ENCODE results near the gene RUNDC3A.

The RUNDC3A gene

DNA sequence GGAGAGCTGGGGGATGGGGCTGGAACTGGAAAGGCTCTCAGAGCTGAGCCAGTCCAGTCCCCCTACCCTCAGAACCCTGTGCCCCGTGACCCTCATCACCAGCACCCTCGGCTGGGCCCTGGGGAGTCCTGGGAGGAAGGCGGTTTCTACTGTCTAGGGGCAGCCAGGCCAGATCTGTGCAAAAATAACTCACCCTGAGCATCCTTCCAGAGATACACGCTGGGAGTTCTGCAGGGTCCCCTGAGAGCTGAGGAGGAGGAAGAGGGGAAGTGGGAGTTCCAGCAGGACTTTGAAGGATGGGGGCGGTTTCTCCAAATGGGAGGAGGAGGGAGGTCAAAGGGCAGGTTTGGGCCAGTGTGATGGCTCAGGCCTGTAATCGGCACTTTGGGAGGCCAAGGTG, 35.4 kb upstream of the RUNDC3A start:
- Histone ChIP-seq H3K9me3 (ENCODE audit: low read length) (no peaks in the 10 kb centered on the region), H3K27me3 (ENCODE audit: insufficient read depth, low read length) (peaks cover 18% of the 10 kb centered on the region), H2AFZ (ENCODE audit: low read depth, low read length) (no peak overlapping the region), H3K36me3 (ENCODE audit: insufficient read depth, low read length) (no peaks in the 10 kb centered on the region), H3K4me1 (ENCODE audit: insufficient read depth, low read length) (no peaks in the 10 kb centered on the region), H3K4me3 (ENCODE audit: low read length) (no peak overlapping the region)

DNA sequence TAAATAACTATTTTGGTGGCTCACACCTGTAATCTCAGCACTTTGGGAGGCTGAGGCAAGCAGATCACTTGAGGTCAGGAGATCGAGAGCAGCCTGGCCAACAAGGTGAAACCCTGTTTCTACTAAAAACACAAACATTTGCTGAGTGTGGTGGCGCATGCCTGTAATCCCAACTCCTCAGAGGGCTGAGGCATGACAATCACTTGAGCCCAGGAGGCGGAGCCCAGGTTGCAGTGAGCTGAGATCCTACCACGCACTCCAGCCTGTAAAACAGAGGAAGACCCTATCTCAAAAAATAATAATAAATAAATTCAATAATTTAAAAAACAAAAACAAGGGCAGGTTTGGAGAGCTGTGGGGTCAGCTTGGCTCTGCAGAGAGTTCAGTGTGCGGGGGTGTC, 34.8 kb upstream of the RUNDC3A start:
- H3K4me3 ChIP-seq (ENCODE audit: low read length) = no peak overlapping the region
- no peaks in the 10 kb centered on the region for H3K9me3 ChIP-seq (ENCODE audit: low read length)
- no peaks in the 10 kb centered on the region for H3K36me3 ChIP-seq (ENCODE audit: insufficient read depth, low read length)
- H2AFZ ChIP-seq (ENCODE audit: low read depth, low read length) = no peak overlapping the region
- H3K4me1 ChIP-seq (ENCODE audit: insufficient read depth, low read length) = no peaks in the 10 kb centered on the region
- H3K27me3 ChIP-seq (ENCODE audit: insufficient read depth, low read length) = peaks cover 18% of the 10 kb centered on the region

DNA sequence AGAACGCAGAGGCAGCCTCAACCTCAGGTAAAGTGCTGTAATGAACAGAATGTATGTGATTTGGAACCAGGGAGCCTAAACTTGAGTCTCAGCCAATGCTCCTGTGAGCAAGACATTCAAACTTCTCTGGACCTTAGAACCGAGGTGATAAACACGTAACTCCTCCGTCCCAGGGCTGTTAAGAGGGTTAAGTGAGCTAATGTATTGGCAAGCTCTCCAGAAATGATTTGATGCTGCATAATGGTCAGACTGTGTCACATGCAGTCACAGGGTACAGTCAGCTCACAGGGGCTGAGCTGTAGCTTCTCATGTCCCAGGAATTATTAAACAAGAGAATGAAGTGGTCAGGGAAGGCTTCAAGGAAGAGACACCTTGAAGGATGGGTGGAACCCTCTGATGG, 30.4 kb upstream of the RUNDC3A start:
- no peak overlapping the region for H2AFZ ChIP-seq (ENCODE audit: low read depth, low read length)
- peaks cover 24% of the 10 kb centered on the region for H3K27me3 ChIP-seq (ENCODE audit: insufficient read depth, low read length)
- no peak overlapping the region for H3K4me3 ChIP-seq (ENCODE audit: low read length)
- H3K4me1 ChIP-seq (ENCODE audit: insufficient read depth, low read length) = peaks cover 3% of the 10 kb centered on the region
- no peaks in the 10 kb centered on the region for H3K36me3 ChIP-seq (ENCODE audit: insufficient read depth, low read length)
- no peaks in the 10 kb centered on the region for H3K9me3 ChIP-seq (ENCODE audit: low read length)

DNA sequence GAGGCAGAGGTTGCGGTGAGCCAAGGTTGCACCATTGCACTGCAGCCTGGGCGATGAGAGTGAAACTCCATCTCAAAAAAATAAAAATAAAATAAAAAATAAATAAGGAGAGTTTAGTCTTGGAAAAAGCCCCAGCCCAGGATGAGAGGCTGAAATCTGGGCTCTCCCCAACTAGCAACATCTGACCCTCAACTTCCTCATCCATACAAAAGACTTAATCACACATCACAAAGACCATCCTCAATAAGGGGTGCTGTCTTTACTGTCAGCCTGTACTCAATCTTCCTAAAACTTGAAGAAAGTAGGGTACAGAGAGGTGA, 29.1 kb upstream of the RUNDC3A start:
- Histone ChIP-seq H3K36me3 (ENCODE audit: insufficient read depth, low read length) (no peaks in the 10 kb centered on the region), H2AFZ (ENCODE audit: low read depth, low read length) (no peak overlapping the region), H3K9me3 (ENCODE audit: low read length) (no peaks in the 10 kb centered on the region), H3K4me3 (ENCODE audit: low read length) (no peak overlapping the region), H3K4me1 (ENCODE audit: insufficient read depth, low read length) (peaks cover 3% of the 10 kb centered on the region), H3K27me3 (ENCODE audit: insufficient read depth, low read length) (peaks cover 21% of the 10 kb centered on the region)

DNA sequence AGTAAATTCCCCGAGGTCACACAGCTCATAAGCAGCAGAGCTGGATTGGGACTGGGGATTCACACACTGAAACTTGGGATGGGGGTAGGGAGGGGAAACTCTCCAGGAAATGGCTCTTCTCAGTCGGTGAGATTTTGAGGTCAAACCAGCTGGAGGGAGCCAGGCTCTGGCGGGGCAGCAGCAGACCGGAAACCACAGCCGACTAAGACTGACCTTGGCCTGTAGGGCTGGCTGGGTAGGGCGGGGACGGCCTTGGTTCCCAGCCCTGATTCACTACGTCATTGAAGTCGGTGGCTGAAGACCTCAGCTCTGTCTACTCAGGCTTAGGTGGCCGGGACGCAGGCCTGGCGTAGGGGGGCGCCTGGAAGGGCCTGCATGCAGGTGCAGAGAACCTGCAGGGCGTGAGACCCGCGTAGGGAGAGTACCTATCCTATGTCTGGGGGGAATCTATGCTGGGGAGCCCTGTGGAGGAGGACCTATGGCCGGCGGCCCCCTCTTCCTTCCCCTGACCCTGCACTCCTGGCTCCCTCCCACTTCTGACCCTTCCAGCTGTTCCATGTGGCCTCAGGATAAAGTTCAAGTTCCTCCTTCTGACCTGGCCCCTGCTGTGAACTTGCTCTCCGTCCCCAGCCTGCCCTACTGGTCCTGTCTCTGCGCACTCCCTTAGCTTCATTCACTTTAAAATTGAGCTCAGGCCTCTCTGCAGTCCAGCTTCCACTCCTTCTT, 28.6 kb upstream of the RUNDC3A start:
- Histone ChIP-seq H3K4me1 (ENCODE audit: insufficient read depth, low read length) (peaks cover 3% of the 10 kb centered on the region), H3K27me3 (ENCODE audit: insufficient read depth, low read length) (peaks cover 20% of the 10 kb centered on the region), H3K36me3 (ENCODE audit: insufficient read depth, low read length) (no peaks in the 10 kb centered on the region), H2AFZ (ENCODE audit: low read depth, low read length) (no peak overlapping the region), H3K4me3 (ENCODE audit: low read length) (no peak overlapping the region), H3K9me3 (ENCODE audit: low read length) (no peaks in the 10 kb centered on the region)

DNA sequence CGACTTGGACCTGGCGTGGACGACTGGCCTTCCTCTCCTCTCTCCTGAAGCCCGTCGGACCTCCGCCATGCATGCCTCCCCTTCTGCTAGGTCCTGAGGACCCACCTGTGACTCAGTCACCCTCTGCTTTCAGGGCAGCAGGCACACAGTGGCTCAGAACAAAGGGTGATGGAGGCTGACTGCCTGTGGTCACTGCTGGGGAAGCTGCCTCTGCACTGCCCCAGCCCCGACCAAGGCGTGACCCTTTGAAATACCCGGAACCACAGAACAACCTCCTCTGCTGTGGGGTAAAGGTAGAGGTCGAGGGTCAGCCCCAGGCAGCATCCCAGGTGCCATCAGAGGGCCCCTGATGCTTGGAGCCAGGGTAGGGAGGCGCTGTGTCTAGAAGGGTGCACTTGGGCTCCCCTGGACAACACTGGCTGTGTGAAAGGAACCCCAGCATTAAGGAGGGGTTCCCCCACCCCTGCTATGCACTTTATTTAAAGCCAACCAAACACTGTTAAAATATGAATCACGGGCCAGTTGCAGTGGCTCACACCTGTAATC, 27.9 kb upstream of the RUNDC3A start:
- Histone ChIP-seq H3K9me3 (ENCODE audit: low read length) (no peaks in the 10 kb centered on the region), H3K4me1 (ENCODE audit: insufficient read depth, low read length) (peaks cover 3% of the 10 kb centered on the region), H2AFZ (ENCODE audit: low read depth, low read length) (no peak overlapping the region), H3K36me3 (ENCODE audit: insufficient read depth, low read length) (no peaks in the 10 kb centered on the region), H3K4me3 (ENCODE audit: low read length) (no peak overlapping the region), H3K27me3 (ENCODE audit: insufficient read depth, low read length) (peaks cover 18% of the 10 kb centered on the region)

DNA sequence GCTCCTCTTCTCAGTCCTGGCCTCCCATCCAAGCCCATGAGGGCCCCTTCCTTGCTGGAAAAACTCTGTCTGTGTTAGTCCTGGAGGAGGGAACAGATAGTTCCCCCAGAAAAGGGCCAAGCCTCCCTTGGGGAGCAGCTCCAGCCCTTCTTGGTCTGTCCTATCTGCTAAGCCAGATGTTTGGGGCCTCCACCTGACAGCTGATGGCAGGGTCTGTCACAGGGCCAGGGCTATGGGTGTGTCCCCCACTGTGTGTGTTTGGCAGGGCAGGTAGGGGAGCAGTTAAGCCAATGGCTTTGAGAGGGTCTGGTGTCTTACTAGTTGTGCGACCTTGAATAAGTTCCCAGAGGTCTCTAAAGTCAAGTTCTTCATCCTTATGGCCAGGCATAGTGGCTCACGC, 26.8 kb upstream of the RUNDC3A start:
- Histone ChIP-seq H3K4me3 (ENCODE audit: low read length) (no peak overlapping the region), H3K36me3 (ENCODE audit: insufficient read depth, low read length) (no peaks in the 10 kb centered on the region), H3K9me3 (ENCODE audit: low read length) (no peaks in the 10 kb centered on the region), H3K27me3 (ENCODE audit: insufficient read depth, low read length) (peaks cover 18% of the 10 kb centered on the region), H2AFZ (ENCODE audit: low read depth, low read length) (no peak overlapping the region), H3K4me1 (ENCODE audit: insufficient read depth, low read length) (peaks cover 3% of the 10 kb centered on the region)

DNA sequence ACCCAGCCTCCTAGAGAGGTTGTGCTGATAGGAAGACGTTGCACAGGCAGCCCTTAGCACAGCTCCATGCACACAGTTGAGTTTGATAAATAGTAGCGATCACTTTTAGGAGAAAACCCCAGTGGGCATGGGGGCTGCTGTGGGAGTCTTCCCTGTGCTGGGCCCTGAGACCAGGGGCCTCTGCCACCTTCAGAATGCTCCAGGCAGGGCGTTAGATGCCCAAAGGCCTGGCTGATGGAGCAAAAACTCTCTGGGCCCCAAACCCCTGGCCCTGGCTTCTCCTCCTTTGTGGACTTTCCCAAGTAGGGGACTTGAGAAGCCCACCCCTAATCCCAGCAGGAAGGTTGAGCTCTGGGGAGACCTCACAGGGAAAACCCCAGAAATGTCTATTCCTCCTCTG, 26.1 kb upstream of the RUNDC3A start:
- Histone ChIP-seq H3K36me3 (ENCODE audit: insufficient read depth, low read length) (no peaks in the 10 kb centered on the region), H3K4me3 (ENCODE audit: low read length) (no peak overlapping the region), H2AFZ (ENCODE audit: low read depth, low read length) (no peak overlapping the region), H3K9me3 (ENCODE audit: low read length) (no peaks in the 10 kb centered on the region), H3K4me1 (ENCODE audit: insufficient read depth, low read length) (peaks cover 3% of the 10 kb centered on the region), H3K27me3 (ENCODE audit: insufficient read depth, low read length) (peaks cover 18% of the 10 kb centered on the region)

DNA sequence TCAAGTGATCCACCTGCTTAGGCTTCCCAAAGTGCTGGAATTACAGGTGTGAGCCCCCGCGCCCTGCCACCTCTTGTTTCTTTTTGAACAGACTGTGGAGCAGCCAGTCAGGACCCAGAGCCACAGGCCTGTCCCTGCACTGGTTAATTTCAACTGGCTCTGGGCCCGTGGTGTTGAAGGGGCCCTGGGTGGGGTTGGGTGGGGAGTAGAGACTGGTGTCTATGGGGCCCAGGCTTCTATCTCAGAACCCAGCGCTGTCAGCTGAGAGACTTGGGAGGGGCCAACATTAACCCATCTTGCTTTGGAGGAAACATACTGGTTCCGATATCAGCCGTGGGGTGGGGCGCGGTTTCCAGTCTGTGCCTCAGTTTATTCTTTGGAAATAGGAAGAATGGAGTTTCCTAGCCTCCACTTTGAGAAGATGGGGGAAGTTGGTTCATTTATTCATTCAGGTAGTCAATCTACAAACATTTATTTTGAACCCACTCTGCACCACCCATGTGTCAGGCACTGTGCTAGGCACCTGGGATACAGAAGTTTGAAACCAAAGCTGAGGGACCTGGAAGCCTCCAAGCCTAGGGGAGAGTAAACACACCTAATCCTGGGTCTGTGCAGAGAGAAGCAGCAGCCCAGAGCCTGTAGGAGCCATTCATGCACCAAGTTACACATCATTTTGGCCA, 24.9 kb upstream of the RUNDC3A start:
- peaks cover 18% of the 10 kb centered on the region for H3K27me3 ChIP-seq (ENCODE audit: insufficient read depth, low read length)
- H2AFZ ChIP-seq (ENCODE audit: low read depth, low read length) = no peak overlapping the region
- H3K4me3 ChIP-seq (ENCODE audit: low read length) = no peak overlapping the region
- no peaks in the 10 kb centered on the region for H3K36me3 ChIP-seq (ENCODE audit: insufficient read depth, low read length)
- no peaks in the 10 kb centered on the region for H3K9me3 ChIP-seq (ENCODE audit: low read length)
- peaks cover 3% of the 10 kb centered on the region for H3K4me1 ChIP-seq (ENCODE audit: insufficient read depth, low read length)

DNA sequence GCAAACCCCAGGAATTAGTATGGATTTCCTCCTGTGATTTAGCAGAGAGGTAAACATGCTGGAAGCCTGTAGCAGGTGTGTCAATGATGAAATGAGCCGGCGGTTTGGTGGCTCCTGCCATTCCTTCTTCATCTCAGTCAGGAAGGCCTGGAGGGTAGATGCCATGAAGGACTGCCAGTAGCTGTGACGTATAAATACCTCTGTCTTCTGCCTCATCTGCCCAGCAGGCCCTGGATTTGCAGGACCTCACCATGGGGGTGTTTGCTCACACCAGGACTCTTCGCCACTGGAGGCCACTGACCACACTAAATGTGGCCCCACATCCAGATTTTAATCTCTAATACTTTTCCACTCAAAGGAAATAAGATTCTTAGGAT, 24.4 kb upstream of the RUNDC3A start:
- Histone ChIP-seq H3K4me1 (ENCODE audit: insufficient read depth, low read length) (peaks cover 3% of the 10 kb centered on the region), H3K27me3 (ENCODE audit: insufficient read depth, low read length) (peaks cover 18% of the 10 kb centered on the region), H3K4me3 (ENCODE audit: low read length) (no peak overlapping the region), H2AFZ (ENCODE audit: low read depth, low read length) (no peak overlapping the region), H3K9me3 (ENCODE audit: low read length) (no peaks in the 10 kb centered on the region), H3K36me3 (ENCODE audit: insufficient read depth, low read length) (no peaks in the 10 kb centered on the region)

DNA sequence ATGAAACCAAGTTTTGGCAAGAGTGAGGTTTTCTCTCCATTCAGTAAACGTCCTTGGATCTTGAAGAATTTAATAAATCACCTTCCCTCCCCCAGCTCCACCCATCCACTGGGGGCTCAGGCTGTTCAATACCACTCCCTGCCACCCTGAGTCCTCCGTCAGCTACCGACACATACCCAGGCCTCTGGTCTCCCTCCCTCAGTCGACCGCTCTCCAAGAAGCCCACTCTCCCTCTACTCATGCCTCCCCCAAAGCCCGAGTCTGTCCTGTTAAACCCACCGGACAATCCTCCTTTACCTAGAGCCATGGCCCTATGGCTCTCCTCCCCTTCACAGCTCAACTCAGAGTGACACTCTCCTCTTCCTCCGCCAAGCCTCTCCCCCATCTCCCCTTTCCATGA, 20.8 kb upstream of the RUNDC3A start:
- H3K36me3 ChIP-seq (ENCODE audit: insufficient read depth, low read length) = no peaks in the 10 kb centered on the region
- peaks cover 2% of the 10 kb centered on the region for H3K27me3 ChIP-seq (ENCODE audit: insufficient read depth, low read length)
- H3K9me3 ChIP-seq (ENCODE audit: low read length) = no peaks in the 10 kb centered on the region
- H2AFZ ChIP-seq (ENCODE audit: low read depth, low read length) = no peak overlapping the region
- H3K4me1 ChIP-seq (ENCODE audit: insufficient read depth, low read length) = no peaks in the 10 kb centered on the region
- no peak overlapping the region for H3K4me3 ChIP-seq (ENCODE audit: low read length)

DNA sequence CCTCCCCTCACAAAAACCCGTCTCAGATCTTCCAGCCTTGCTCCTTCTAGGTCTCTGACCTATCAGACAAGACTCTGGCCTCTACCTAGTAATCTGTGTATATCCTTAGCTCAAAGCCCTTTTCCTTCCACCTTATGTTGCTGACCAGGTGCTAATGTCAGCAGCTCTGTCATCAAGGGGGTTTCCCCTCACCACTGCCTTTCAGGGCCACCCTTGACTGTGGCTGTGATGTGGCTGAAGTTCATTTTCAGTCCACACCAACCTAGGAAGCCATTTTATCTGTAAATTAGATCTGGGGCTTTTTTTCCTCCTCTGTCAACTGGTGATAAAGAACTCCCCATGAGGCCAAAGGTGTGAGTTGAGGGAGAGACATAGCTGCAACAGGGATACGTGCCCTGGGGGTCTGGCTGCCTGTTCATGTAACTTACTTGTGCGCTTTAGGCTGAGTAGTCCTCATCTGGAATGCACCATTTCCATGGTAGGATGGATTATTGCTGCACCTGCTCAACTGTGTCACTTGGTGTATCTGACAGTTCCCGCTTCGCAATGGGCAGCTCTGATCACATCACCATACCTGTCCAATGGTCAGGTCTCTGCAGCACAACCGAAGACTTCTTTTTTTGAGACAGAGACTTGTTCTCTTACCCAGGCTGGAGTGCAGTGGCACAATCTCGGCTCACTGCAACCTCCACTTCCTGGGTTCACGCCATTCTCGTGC, 14.7 kb upstream of the RUNDC3A start:
- Histone ChIP-seq H3K4me1 (ENCODE audit: insufficient read depth, low read length) (no peaks in the 10 kb centered on the region), H3K36me3 (ENCODE audit: insufficient read depth, low read length) (no peaks in the 10 kb centered on the region), H3K4me3 (ENCODE audit: low read length) (no peak overlapping the region), H3K9me3 (ENCODE audit: low read length) (peaks cover 2% of the 10 kb centered on the region), H2AFZ (ENCODE audit: low read depth, low read length) (no peak overlapping the region), H3K27me3 (ENCODE audit: insufficient read depth, low read length) (peaks cover 4% of the 10 kb centered on the region)

DNA sequence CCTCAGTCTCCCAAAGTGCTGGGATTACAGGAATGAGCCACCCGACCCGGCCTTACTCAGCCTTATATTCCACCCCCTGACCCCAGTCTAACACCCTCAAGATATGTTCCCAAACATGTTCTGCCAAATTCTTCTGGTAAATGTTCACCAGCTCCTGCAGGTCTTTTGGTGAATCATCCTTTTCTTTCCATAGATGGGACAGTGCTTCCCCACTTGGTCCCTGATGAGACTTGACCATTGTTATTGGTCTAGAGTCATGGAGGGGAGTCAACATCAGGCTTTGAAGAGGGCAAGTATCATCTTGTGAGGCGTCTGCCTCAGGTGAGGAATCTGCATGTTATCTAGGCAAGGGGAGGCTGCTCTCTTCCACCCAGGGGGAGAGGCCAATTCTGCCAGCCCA, 10.4 kb upstream of the RUNDC3A start:
- no peak overlapping the region for H2AFZ ChIP-seq (ENCODE audit: low read depth, low read length)
- peaks cover 7% of the 10 kb centered on the region for H3K27me3 ChIP-seq (ENCODE audit: insufficient read depth, low read length)
- H3K4me3 ChIP-seq (ENCODE audit: low read length) = no peak overlapping the region
- no peaks in the 10 kb centered on the region for H3K36me3 ChIP-seq (ENCODE audit: insufficient read depth, low read length)
- peaks cover 2% of the 10 kb centered on the region for H3K9me3 ChIP-seq (ENCODE audit: low read length)
- no peaks in the 10 kb centered on the region for H3K4me1 ChIP-seq (ENCODE audit: insufficient read depth, low read length)
